ENCODE data around the gene ARSJ. TPM values are rescaled to one million over a fixed set of nuclear protein-coding genes. Genes with fewer than 3 reads are reported as not detected.

ARSJ gene
- total RNA-seq, 6 experiments from 2014 or later: 0.90 to 7.7 (median 2.3) TPM

GRCh38 chr4:113872426-113873260, 106.8 kb downstream of the ARSJ start:
- WGBS (ENCODE audit: insufficient coverage, low coverage, low lambda C conversion rate, missing lambda C conversion rate): 71% methylated on average over 5 of the region's 5 CpGs
- intact Hi-C loops (cut with DNase I): no loop called here
- no peak for DNase-seq

GRCh38 chr4:113871080-113871479, 108.4 kb downstream of the ARSJ start:
- no peaks in the 10 kb centered on the region for H3K36me3 ChIP-seq
- no peaks in the 10 kb centered on the region for H3K27me3 ChIP-seq
- H3K27ac ChIP-seq: no peak overlapping the region
- no peak overlapping the region for H3K4me3 ChIP-seq
- DNase-seq (no peak), ATAC-seq (no peak)
- TF ChIP-seq CTCF (IDR thresholded peaks at IDR 0.05) (no peak), POLR2A (IDR thresholded peaks at IDR 0.05) (no peak)
- intact Hi-C loops (cut with DNase I): no loop called here
- H3K9me3 ChIP-seq: no peaks in the 10 kb centered on the region
- no peaks in the 10 kb centered on the region for H3K4me1 ChIP-seq
- 92% methylated on average over 1 of the region's 1 CpG for WGBS (ENCODE audit: insufficient coverage, low coverage, low lambda C conversion rate, missing lambda C conversion rate)

More at GRCh38 chr4:113872426-113873260, 106.8 kb downstream of the ARSJ start:
- Histone ChIP-seq H3K9me3 (no peaks in the 10 kb centered on the region), H3K36me3 (no peaks in the 10 kb centered on the region), H3K27me3 (no peaks in the 10 kb centered on the region), H3K27ac (no peak overlapping the region), H3K4me3 (no peak overlapping the region), H3K4me1 (no peaks in the 10 kb centered on the region)
- TF ChIP-seq CTCF (IDR thresholded peaks at IDR 0.05) (no peak), POLR2A (IDR thresholded peaks at IDR 0.05) (no peak)
- no peak for ATAC-seq

GRCh38 chr4:113869743-113870375, 109.6 kb downstream of the ARSJ start:
- no peak for DNase-seq
- no peaks in the 10 kb centered on the region for H3K9me3 ChIP-seq
- H3K27ac ChIP-seq: no peak overlapping the region
- TF ChIP-seq POLR2A (IDR thresholded peaks at IDR 0.05): no peak
- no peak for TF ChIP-seq CTCF (IDR thresholded peaks at IDR 0.05)
- no peaks in the 10 kb centered on the region for H3K4me1 ChIP-seq
- no peak for ATAC-seq
- intact Hi-C loops (cut with DNase I): no loop called here
- 78% methylated on average over 4 of the region's 4 CpGs for WGBS (ENCODE audit: insufficient coverage, low coverage, low lambda C conversion rate, missing lambda C conversion rate)
- H3K27me3 ChIP-seq: no peaks in the 10 kb centered on the region
- no peaks in the 10 kb centered on the region for H3K36me3 ChIP-seq
- H3K4me3 ChIP-seq: no peak overlapping the region

- WGBS (ENCODE audit: insufficient coverage, low coverage, low lambda C conversion rate, missing lambda C conversion rate): 88% methylated on average over 2 of the region's 2 CpGs
- no peak for TF ChIP-seq POLR2A (IDR thresholded peaks at IDR 0.05)
- no peak for TF ChIP-seq CTCF (IDR thresholded peaks at IDR 0.05)
Observed at GRCh38 chr4:113866611-113867010, 112.8 kb downstream of the ARSJ start.

More at GRCh38 chr4:113866611-113867010, 112.8 kb downstream of the ARSJ start:
- DNase-seq: no peak
- Histone ChIP-seq H3K27ac (no peak overlapping the region), H3K36me3 (no peaks in the 10 kb centered on the region), H3K27me3 (no peaks in the 10 kb centered on the region), H3K9me3 (no peaks in the 10 kb centered on the region), H3K4me1 (no peaks in the 10 kb centered on the region), H3K4me3 (no peak overlapping the region)
- intact Hi-C loops (cut with DNase I): no loop called here
- no peak for ATAC-seq

Data from right lobe of liver (tissue), 6 donors.